HG03045 (cell line): Measurements from ENCODE around the gene PRDM4.
"Not testable (repeated sequence)": the region's sequence is repeated elsewhere in the genome, so short reads cannot be mapped to it uniquely, and the experiment has no call there.

Source experiments
- ATAC-seq: cut with Tn5 transposase; IDR thresholded peaks from one replicate; pipeline ENCODE4 v1.9.1; 2021; ENCODE audit warnings: mild to moderate bottlenecking, moderate library complexity; ENCODE audit not compliant: unreplicated experiment

Gene PRDM4

DNA sequence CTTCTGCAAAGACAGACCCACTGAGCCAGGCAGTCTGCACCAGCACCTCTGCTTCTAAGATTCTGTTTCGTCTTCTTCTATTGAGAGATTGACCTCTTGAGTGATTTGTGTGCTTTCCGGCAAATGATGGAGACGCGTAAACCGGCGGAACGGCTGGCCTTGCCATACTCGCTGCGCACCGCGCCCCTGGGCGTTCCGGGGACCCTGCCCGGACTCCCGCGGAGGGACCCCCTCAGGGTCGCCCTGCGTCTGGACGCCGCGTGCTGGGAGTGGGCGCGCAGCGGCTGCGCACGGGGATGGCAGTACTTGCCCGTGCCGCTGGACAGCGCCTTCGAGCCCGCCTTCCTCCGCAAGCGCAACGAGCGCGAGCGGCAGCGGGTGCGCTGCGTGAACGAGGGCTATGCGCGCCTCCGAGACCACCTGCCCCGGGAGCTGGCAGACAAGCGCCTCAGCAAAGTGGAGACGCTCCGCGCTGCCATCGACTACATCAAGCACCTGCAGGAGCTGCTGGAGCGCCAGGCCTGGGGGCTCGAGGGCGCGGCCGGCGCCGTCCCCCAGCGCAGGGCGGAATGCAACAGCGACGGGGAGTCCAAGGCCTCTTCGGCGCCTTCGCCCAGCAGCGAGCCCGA lies 14.3 kb upstream of the PRDM4 start:
- no peak for ATAC-seq

GRCh38 chr12:107774349-107775029 lies 13.6 kb upstream of the PRDM4 start, which contains the start of gene ASCL4:
Gene ASCL4 (plus strand): TSS chr12:107774704. CDS start chr12:107775219, 515 bp downstream.
- ATAC-seq, result no peak

- no peak for ATAC-seq
Observed at GRCh38 chr12:107767466-107767865, 6.5 kb upstream of the PRDM4 start.

DNA sequence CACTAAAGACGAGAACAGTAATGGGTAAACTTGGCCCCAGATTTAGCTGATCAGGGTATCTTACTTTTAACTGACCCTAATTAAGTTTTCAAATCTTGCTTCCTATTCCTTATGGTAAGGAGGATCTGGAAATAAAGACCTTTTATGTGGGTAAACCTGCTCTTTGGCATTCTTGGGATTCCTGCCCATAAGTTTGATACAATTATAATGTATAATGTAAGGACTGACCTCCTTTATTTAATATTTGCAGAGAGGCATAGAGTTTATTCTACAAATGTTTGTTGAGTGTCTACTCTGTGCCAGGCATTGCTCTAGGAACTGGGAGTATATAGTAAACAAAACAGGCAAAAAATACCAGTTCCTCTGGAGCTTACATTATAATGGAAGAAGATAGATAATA lies 4.4 kb upstream of the PRDM4 start:
- no peak for ATAC-seq

- no peak for ATAC-seq
Observed at GRCh38 chr12:107764626-107765025, 3.7 kb upstream of the PRDM4 start.

DNA sequence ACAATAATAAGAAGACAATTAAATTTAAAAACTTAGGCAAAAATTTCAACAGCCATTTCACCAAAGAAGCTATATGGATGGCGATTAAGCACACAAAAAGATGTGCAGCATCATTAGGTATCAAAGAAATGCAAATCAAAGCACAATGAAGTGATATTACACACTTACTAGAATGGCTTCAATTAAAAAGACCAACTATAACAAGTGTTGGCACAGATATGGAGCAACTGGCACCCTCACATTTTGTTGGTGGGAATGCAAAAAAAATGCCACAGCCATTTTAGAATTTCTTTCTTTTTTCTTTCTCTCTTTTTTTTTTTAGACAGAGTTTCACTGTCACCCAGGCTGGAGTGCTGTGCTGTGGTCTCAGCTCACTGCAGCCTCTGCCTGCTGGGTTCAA lies 1.9 kb upstream of the PRDM4 start:
- no peak for ATAC-seq

DNA sequence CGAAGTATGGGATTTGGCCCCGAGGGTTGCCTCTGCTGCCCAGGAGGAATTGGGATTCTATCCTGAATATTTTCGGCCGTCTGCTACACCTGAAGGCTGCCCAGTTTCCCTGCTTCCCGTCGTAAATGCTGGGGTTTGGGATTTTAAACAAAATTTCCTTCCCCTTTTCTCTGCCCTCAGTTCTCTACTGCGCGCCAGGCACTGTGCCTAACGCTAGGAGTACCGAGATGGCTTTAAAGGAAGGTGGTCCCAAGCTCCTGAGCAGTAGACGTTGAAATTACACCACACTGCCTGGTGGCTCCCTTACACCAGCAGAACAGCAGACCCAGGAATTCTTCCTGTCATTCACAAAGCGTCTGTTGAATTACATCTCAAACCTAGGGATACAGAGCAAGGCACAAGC lies 566 bp upstream of the PRDM4 start:
- no peak for ATAC-seq

DNA sequence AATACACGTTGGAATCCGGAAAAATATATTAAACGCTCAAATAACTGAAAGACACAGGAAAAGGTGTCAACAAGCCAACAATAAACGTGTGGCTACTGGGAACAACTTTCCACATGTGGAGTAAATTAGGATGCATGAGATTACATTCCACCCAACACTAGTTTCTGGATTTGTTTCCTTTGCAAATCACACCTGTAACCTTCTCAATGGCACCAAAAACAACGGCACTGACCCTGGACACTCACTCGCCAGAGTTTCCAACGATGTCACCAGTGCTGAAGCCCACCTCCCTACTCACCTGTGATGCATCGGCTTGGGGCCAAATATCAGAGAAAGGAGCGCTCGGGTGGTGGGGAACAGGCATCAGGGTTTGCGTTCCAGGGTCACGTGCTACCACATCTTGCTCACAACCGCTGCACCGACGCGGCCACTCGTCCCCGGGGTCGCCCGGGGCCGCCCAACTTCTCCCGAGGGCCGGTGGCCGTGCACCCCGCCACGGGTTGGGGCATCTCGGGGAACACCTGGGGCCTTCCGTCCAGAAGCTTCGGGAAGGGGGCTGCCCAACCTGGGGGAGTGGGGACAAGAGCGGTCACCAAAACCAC lies 629 bp downstream of the PRDM4 start:
- ATAC-seq, result peak; percentile 34

DNA sequence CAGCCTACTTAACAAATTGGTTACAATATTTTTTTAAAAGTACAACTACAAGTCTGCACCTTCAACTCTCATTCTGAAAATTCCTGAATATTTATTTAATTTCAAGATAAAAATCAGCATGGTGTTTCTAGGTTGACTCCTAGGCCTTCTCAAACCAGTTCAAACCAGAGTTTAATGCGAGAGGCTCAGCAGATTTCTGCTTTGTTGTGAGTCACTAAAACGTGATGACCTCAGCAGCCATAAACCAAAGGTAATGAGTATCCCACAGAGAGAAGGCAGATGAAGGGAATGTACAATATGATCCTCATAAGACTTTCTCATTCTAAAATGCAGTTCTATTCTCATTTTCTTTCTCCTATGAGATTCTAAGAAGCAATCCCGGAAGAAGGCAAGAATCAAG lies 1.5 kb downstream of the PRDM4 start:
- no peak for ATAC-seq

- no peak for ATAC-seq
Observed at GRCh38 chr12:107749083-107749482, 11.9 kb downstream of the PRDM4 start.

DNA sequence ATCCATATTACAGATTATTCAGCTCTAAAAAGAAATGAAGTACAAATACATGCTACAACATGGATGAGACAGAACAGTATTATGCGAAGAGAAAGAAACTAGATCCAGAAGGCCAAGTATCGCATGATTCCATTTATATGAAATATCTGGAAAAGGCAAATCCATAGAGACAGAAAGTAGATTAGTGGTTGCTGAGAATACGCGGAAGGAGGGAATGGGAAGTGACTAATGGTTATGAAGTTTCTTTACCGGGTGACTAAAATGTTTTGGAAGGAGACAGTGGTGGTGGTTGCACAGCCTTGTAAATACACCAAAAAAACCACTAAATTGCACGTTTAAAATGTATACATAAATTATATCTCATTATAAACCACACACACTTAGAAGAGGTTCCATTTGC lies 12.5 kb downstream of the PRDM4 start:
- no peak for ATAC-seq

DNA sequence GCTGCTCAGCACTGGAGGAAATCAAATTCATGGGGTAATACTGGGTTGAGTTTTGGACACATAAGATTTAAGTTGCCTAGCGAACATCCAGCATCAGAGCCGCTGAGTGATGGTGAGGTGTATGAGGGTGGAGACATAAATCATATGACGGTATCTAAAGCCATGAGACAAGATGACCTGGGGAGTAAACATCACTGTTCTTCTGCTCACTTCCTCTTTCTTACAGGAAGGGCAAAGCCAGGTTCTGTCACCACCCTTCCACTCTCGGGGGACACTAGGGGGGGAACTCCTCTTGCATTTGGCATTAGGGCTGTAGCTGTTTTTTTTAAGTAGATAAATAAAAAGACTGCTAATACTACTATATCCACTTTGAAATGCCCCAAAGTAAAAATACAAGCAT lies 24.0 kb downstream of the PRDM4 start:
- ATAC-seq, result peak; percentile 79

GRCh38 chr12:107735763-107736162 lies 25.2 kb downstream of the PRDM4 start:
- no peak for ATAC-seq

GRCh38 chr12:107734139-107734538 lies 26.8 kb downstream of the PRDM4 start:
- no peak for ATAC-seq

DNA sequence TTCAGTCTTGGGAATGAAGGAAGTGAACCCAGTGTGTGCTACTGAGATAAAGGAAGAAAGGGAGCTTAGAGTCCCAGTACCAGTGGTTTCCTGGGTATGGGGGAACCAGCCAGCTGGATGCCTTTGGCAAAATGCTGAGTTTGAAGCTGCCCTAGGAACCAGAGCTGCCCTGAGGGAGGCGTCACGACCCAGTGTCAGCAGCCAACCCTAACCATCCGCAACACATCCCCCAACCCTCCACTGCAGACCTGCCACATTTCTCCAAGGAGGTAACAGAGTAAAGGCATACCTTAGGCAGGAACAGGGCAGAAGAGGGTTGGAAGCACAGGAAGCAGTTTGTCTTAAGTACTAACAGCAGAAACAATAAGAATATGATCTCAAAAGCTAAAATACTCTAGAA lies 28.6 kb downstream of the PRDM4 start:
- ATAC-seq, result no peak

GRCh38 chr12:107731366-107731765 lies 29.6 kb downstream of the PRDM4 start:
- no peak for ATAC-seq

DNA sequence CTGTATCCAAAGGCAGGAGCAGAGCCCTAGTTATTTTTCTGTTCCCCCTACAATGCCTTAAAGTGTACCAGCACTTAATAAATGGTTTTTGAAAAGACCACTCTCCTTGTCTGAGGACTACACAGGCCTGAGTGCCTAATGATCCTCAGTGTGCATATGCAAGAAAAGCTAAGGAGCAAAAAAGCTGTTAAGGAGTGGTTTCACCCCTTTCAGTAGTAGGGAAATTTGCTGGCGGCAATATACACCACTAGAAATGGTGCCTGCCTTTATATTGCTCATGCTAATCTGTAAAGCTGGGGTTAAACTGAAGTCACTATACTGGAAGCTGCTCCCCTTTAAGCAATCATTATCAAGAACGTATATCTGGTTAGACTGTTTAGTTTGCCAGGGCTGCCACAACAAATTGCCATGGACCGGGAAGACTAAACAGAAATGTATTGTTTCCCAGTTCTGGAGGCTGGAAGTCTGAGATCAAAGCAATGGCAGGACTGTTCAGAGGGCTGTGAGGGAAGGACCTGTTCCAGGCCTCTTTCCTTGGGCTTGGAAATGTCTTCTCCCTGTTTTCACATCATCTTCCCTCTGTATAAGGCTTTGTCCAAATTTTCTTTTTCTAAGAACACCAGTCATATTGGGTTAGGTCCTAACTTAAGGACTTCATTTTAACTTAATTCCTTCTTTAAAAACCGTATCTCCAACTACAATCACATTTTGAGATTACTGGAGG lies 30.2 kb downstream of the PRDM4 start:
- ATAC-seq, result no peak

DNA sequence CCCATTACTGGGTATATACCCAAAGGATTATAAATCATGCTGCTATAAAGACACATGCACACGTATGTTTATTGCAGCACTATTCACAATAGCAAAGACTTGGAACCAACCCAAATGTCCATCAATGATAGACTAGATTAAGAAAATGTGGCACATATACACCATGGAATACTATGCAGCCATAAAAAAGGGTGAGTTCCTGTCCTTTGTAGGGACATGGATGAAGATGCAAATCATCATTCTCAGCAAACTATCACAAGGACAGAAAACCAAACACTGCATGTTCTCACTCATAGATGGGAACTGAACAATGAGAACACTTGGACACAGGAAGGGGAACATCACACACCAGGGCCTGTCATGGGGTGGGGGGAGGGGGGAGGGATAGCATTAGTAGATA lies 33.2 kb downstream of the PRDM4 start:
- not testable (repeated sequence) for ATAC-seq

DNA sequence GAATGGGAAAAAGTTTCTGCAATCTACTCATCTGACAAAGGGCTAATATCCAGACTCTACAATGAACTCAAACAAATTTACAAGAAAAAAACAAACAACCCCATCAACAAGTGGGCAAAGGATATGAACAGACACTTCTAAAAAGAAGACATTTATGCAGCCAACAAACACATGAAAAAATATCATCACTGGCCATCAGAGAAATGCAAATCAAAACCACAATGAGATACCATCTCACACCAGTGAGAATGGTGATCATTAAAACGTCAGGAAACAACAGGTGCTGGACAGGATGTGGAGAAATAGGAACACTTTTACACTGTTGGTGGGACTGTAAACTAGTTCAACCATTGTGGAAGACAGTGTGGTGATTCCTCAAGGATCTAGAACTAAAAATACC lies 33.6 kb downstream of the PRDM4 start:
- not testable (repeated sequence) for ATAC-seq

GRCh38 chr12:107718606-107719005 lies 42.3 kb downstream of the PRDM4 start:
- no peak for ATAC-seq

DNA sequence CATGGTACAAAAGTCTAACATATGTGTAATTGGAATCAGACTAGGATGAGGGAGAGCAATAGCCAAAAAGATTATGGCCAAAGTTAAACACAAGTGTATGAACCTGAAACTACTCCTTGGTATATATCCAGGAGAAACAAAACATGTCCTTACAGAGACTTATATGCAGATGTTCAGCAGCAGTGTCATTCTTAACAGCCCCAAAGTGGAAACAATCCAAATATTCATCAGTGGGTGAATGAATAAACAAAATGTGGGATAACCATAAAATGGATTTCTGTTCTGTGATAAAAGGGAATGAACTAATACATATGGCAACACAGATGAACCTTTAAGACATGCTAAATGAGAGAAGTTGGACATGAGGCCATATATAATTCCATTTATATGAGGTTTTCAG lies 45.2 kb downstream of the PRDM4 start:
- ATAC-seq, result no peak

GRCh38 chr12:107705522-107705921 lies 55.4 kb downstream of the PRDM4 start:
- ATAC-seq, result not testable (repeated sequence)
